ENCODE results near the gene CDC14B. TPM values are rescaled to one million over a fixed set of nuclear protein-coding genes. Genes with fewer than 3 reads are reported as not detected.

The CDC14B gene
- total RNA-seq, 1 experiment from 2014 or later: 11.4 TPM

DNA sequence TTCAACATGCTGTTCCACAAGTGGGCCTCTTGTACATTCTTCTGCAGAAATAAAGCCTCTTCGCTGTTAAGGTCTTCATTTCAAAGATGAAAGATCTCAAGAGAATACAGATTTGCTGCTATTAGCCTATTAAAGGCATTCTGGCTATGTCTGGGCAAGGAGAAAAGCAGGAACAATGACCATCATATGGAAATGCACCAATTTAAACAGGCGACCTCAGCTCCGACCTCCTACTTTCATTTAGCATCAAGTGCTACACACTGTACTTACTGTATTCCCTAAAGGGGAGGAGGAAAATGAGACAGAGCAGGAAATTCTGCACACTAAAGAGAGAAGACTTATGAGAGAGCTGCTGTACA lies 104.9 kb downstream of the CDC14B start:
- H3K4me3 ChIP-seq (ENCODE audit: low read length): no peak overlapping the region
- BruUV-seq (replicated peaks): no TSS peak
- H2AFZ ChIP-seq (ENCODE audit: low read length): no peak overlapping the region
- no peak for DNase-seq
- no peaks in the 10 kb centered on the region for H3K79me2 ChIP-seq (ENCODE audit: low read length)
- H3K4me1 ChIP-seq (ENCODE audit: insufficient read depth, low read length): no peaks in the 10 kb centered on the region
- no peak overlapping the region for H3K27ac ChIP-seq (ENCODE audit: low read length)
- intact Hi-C loops (cut with micrococcal nuclease): no loop called here
- H3K4me2 ChIP-seq (ENCODE audit: low read length): no peak overlapping the region
- H3K9me3 ChIP-seq (ENCODE audit: low read length): no peaks in the 10 kb centered on the region
- TF ChIP-seq EZH2phosphoT487 (IDR thresholded peaks at IDR 0.05; ENCODE audit: borderline replicate concordance, low read length) (no peak), CTCF (conservative IDR thresholded peaks at IDR 0.05; ENCODE audit: low read depth, low read length) (no peak), EZH2 (IDR thresholded peaks at IDR 0.05; ENCODE audit: low read length, unreplicated experiment) (no peak)
- ChIA-PET CTCF (interaction anchor here (0.6 kb wide), 2 partner anchors 104 to 1145 kb away, joined by 3 to 4 read pairs; no protein-coding TSS in a partner anchor), POLR2A (ENCODE audit: unreplicated experiment) (no interaction called here)
- no peak overlapping the region for H3K9ac ChIP-seq (ENCODE audit: low read length)
- no peaks in the 10 kb centered on the region for H3K27me3 ChIP-seq (ENCODE audit: low read length)
- H4K20me1 ChIP-seq (ENCODE audit: low read length): no peaks in the 10 kb centered on the region
- H3K9me2 ChIP-seq (replicated peaks; ENCODE audit: low read length): no peaks in the 10 kb centered on the region
- no peak for ATAC-seq
- H3K36me3 ChIP-seq (ENCODE audit: low read depth, low read length): no peaks in the 10 kb centered on the region; the same call in 1 of the 2 replicates
- no peaks in the 10 kb centered on the region for H3F3A ChIP-seq (ENCODE audit: low read length, unreplicated experiment)

DNA sequence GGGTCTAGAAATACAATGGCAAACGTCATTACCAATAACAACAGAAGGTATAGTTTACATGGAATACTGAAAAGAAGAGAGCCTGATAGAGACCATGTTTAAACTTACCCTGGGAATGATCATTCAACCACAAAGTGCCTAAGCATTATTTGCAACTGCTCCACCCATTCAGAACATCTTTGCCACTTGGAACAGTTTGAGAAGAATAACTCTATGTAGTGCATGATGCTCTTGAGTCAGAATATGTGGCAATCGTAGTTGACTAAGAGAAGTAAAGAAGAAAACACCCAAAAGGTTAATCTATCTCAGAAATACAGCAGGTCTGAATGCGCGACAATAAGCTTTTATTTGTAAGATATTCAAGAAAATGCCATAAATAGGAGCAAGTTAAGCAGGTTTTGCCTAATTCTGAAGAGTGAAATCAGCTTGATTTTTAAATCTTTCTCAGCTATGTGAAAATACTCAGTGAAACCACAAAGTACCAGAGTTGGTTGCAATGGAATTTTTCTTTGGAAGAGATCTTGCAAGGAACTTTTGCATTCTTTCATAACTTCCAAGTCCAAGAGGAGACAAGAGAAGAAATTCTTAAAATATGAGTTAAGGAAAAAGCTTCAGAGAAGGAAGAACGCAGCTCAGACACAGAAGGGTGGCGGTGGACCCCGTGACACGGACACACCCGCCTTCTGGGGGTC lies 105.4 kb downstream of the CDC14B start:
- DNase-seq: no peak
- H3K9ac ChIP-seq (ENCODE audit: low read length): no peak overlapping the region
- H3K27me3 ChIP-seq (ENCODE audit: low read length): no peaks in the 10 kb centered on the region
- ChIA-PET CTCF (interaction anchor here (0.6 kb wide), 2 partner anchors 104 to 1144 kb away, joined by 3 to 4 read pairs; no protein-coding TSS in a partner anchor), POLR2A (ENCODE audit: unreplicated experiment) (no interaction called here)
- BruUV-seq (replicated peaks): no TSS peak
- H3K9me2 ChIP-seq (replicated peaks; ENCODE audit: low read length): no peaks in the 10 kb centered on the region
- H3K4me2 ChIP-seq (ENCODE audit: low read length): no peak overlapping the region
- H2AFZ ChIP-seq (ENCODE audit: low read length): no peak overlapping the region
- H3F3A ChIP-seq (ENCODE audit: low read length, unreplicated experiment): no peaks in the 10 kb centered on the region
- H3K27ac ChIP-seq (ENCODE audit: low read length): no peak overlapping the region
- intact Hi-C loops (cut with micrococcal nuclease): no loop called here
- no peak for ATAC-seq
- no peaks in the 10 kb centered on the region for H3K9me3 ChIP-seq (ENCODE audit: low read length)
- H3K4me1 ChIP-seq (ENCODE audit: insufficient read depth, low read length): no peaks in the 10 kb centered on the region
- H3K79me2 ChIP-seq (ENCODE audit: low read length): no peaks in the 10 kb centered on the region
- H3K36me3 ChIP-seq (ENCODE audit: low read depth, low read length): no peaks in the 10 kb centered on the region; the same call in 1 of the 2 replicates
- no peak overlapping the region for H3K4me3 ChIP-seq (ENCODE audit: low read length)
- no peaks in the 10 kb centered on the region for H4K20me1 ChIP-seq (ENCODE audit: low read length)
- TF ChIP-seq EZH2phosphoT487 (IDR thresholded peaks at IDR 0.05; ENCODE audit: borderline replicate concordance, low read length) (no peak), CTCF (conservative IDR thresholded peaks at IDR 0.05; ENCODE audit: low read depth, low read length) (no peak), EZH2 (IDR thresholded peaks at IDR 0.05; ENCODE audit: low read length, unreplicated experiment) (no peak)

DNA sequence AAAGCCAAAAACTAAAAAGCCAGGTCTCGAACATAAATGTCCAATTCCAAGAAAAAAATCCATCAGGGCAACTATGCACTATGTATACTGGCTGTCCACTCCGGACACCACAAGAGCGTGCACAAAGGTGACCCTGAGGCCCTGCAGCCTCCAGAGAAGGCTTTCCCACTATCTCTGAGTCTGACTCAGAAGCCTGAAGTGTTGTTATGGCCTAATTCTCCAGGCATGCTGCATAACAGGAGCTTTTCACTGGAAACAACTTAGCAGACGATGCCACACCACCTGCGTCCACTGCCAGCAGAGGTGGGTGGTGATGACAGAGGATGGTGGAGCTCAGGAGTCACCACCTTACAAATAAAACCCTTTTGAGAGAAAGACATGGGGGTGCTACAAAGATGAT lies 106.0 kb downstream of the CDC14B start:
- no peak overlapping the region for H3K27ac ChIP-seq (ENCODE audit: low read length)
- DNase-seq (no peak), ATAC-seq (no peak)
- no peak overlapping the region for H3K4me2 ChIP-seq (ENCODE audit: low read length)
- no peaks in the 10 kb centered on the region for H3K79me2 ChIP-seq (ENCODE audit: low read length)
- no peaks in the 10 kb centered on the region; the same call in 1 of the 2 replicates for H3K36me3 ChIP-seq (ENCODE audit: low read depth, low read length)
- no peaks in the 10 kb centered on the region for H3K9me2 ChIP-seq (replicated peaks; ENCODE audit: low read length)
- no peaks in the 10 kb centered on the region for H3F3A ChIP-seq (ENCODE audit: low read length, unreplicated experiment)
- no peak overlapping the region for H2AFZ ChIP-seq (ENCODE audit: low read length)
- BruUV-seq (replicated peaks): no TSS peak
- intact Hi-C loops (cut with micrococcal nuclease): no loop called here
- no peak for TF ChIP-seq EZH2phosphoT487 (IDR thresholded peaks at IDR 0.05; ENCODE audit: borderline replicate concordance, low read length)
- TF ChIP-seq EZH2 (IDR thresholded peaks at IDR 0.05; ENCODE audit: low read length, unreplicated experiment): no peak
- no peak for TF ChIP-seq CTCF (conservative IDR thresholded peaks at IDR 0.05; ENCODE audit: low read depth, low read length)
- H3K9ac ChIP-seq (ENCODE audit: low read length): no peak overlapping the region
- H3K9me3 ChIP-seq (ENCODE audit: low read length): no peaks in the 10 kb centered on the region
- H3K4me3 ChIP-seq (ENCODE audit: low read length): no peak overlapping the region
- no peaks in the 10 kb centered on the region for H3K27me3 ChIP-seq (ENCODE audit: low read length)
- ChIA-PET CTCF (no interaction called here), POLR2A (ENCODE audit: unreplicated experiment) (no interaction called here)
- H3K4me1 ChIP-seq (ENCODE audit: insufficient read depth, low read length): no peaks in the 10 kb centered on the region
- H4K20me1 ChIP-seq (ENCODE audit: low read length): no peaks in the 10 kb centered on the region

Measured in PC-3 (cell line).